Inferior parietal cortex (tissue), 1 donor: ENCODE data around the gene UGT2B10.
"Not testable (repeated sequence)": the region's sequence is repeated elsewhere in the genome, so short reads cannot be mapped to it uniquely, and the experiment has no call there.

Experiments used
- DNase-seq: peaks from one replicate; pipeline ENCODE4 v3.0.0-alpha.2; 2016; ENCODE audit errors: extremely low spot score

UGT2B10 gene

GRCh38 chr4:68815617-68816409, at the start of gene UGT2B10:
Gene UGT2B10 (plus strand): TSS chr4:68815994. CDS start chr4:68816020, 26 bp downstream.
- not testable (repeated sequence) for DNase-seq

GRCh38 chr4:68771836-68772235, 44.0 kb upstream of the UGT2B10 start:
- not testable (repeated sequence) for DNase-seq

GRCh38 chr4:68773699-68774098, 42.1 kb upstream of the UGT2B10 start:
- no peak for DNase-seq

GRCh38 chr4:68780232-68780631, 35.6 kb upstream of the UGT2B10 start:
- no peak for DNase-seq

- DNase-seq = no peak
Measured at GRCh38 chr4:68797048-68797447, 18.7 kb upstream of the UGT2B10 start.

- DNase-seq = no peak
Measured at GRCh38 chr4:68797618-68798017, 18.2 kb upstream of the UGT2B10 start.

GRCh38 chr4:68803013-68803412, 12.8 kb upstream of the UGT2B10 start:
- DNase-seq = no peak

GRCh38 chr4:68808060-68808459, 7.7 kb upstream of the UGT2B10 start:
- DNase-seq = no peak

GRCh38 chr4:68810919-68811318, 4.9 kb upstream of the UGT2B10 start:
- DNase-seq = no peak

- not testable (repeated sequence) for DNase-seq
Measured at GRCh38 chr4:68816410-68817265, 844 bp downstream of the UGT2B10 start.

- no peak for DNase-seq
Measured at GRCh38 chr4:68817386-68817785, 1.6 kb downstream of the UGT2B10 start.

- DNase-seq = not testable (repeated sequence)
Measured at GRCh38 chr4:68818030-68818462, 2.3 kb downstream of the UGT2B10 start.

- no peak for DNase-seq
Measured at GRCh38 chr4:68831642-68832041, 15.8 kb downstream of the UGT2B10 start.

- DNase-seq = no peak
Measured at GRCh38 chr4:68850293-68850692, 34.5 kb downstream of the UGT2B10 start.

- no peak for DNase-seq
Measured at GRCh38 chr4:68855771-68856170, 40.0 kb downstream of the UGT2B10 start.

- DNase-seq = no peak
Measured at GRCh38 chr4:68858039-68858438, 42.2 kb downstream of the UGT2B10 start.

- DNase-seq = no peak
Measured at GRCh38 chr4:68859655-68860054, 43.9 kb downstream of the UGT2B10 start.

- DNase-seq = no peak
Measured at GRCh38 chr4:68861057-68861456, 45.3 kb downstream of the UGT2B10 start.

- peak; percentile 4 for DNase-seq
Measured at GRCh38 chr4:68864438-68865187, 48.8 kb downstream of the UGT2B10 start.

GRCh38 chr4:68865188-68865638, 49.4 kb downstream of the UGT2B10 start:
- DNase-seq = no peak

- no peak for DNase-seq
Measured at GRCh38 chr4:68865760-68866159, 50.0 kb downstream of the UGT2B10 start.

- DNase-seq = no peak
Measured at GRCh38 chr4:68869274-68869773, 53.5 kb downstream of the UGT2B10 start.
